GM23338 (cell line): ENCODE measurements around the gene APOBEC4. TPM values are rescaled to one million over a fixed set of nuclear protein-coding genes. Genes with fewer than 3 reads are reported as not detected.

ENCODE experiments used
- ATAC-seq: fragments of 200-7000 bp; cut with Tn5 transposase; 3 replicates; pipeline ENCODE4 v1.9.1; 2020
- DNase-seq: peaks from one replicate; pipeline ENCODE4 v3.0.0-alpha.2; 2015; ENCODE audit warnings: low spot score
- H2AFZ ChIP-seq: fragments of 200-600 bp; sonication (generic); 2 replicates; pipeline ENCODE4 v1.8.0; 2016; ENCODE audit warnings: antibody characterized with exemption, mild to moderate bottlenecking, moderate library complexity
- H3F3A ChIP-seq: fragments of 200-600 bp; sonication (generic); replicated peaks from 2 replicates; pipeline ENCODE4 v1.8.0; 2017; ENCODE audit warnings: antibody characterized with exemption, mixed run types, low read depth
- H3K27ac ChIP-seq: fragments of 200-600 bp; sonication (generic); 2 replicates; pipeline ENCODE4 v1.6.1; 2016; ENCODE audit warnings: low read depth
- H3K27me3 ChIP-seq: fragments of 200-600 bp; sonication (generic); 2 replicates; pipeline ENCODE4 v1.8.0; 2016; ENCODE audit warnings: mild to moderate bottlenecking, mixed run types, moderate library complexity; ENCODE audit not compliant: insufficient read depth
- H3K36me3 ChIP-seq: fragments of 200-600 bp; sonication (generic); 2 replicates; pipeline ENCODE4 v1.8.0; 2016; ENCODE audit warnings: mild to moderate bottlenecking; ENCODE audit not compliant: insufficient read depth
- H3K4me1 ChIP-seq: fragments of 200-600 bp; sonication (generic); 2 replicates; pipeline ENCODE4 v1.8.0; 2016; ENCODE audit warnings: mild to moderate bottlenecking, moderate library complexity; ENCODE audit not compliant: insufficient read depth
- H3K4me2 ChIP-seq: fragments of 200-600 bp; sonication (generic); 2 replicates; pipeline ENCODE4 v1.7.1; 2017; ENCODE audit warnings: mixed run types
- H3K4me3 ChIP-seq: fragments of 200-600 bp; sonication (generic); 2 replicates; pipeline ENCODE4 v1.6.1; 2016; ENCODE audit warnings: mixed run types
- H3K79me2 ChIP-seq: fragments of 200-600 bp; sonication (generic); replicated peaks from 2 replicates; pipeline ENCODE4 v1.8.0; 2017; ENCODE audit warnings: mild to moderate bottlenecking; ENCODE audit not compliant: insufficient read depth
- H3K9me2 ChIP-seq: fragments of 200-600 bp; sonication (generic); 2 replicates; pipeline ENCODE4 v1.8.0; 2017; ENCODE audit not compliant: insufficient read depth
- H4K20me1 ChIP-seq: fragments of 200-600 bp; sonication (generic); replicated peaks from 2 replicates; pipeline ENCODE4 v1.8.0; 2017; ENCODE audit warnings: mild to moderate bottlenecking; ENCODE audit not compliant: insufficient read depth
- H3K27ac Mint-ChIP-seq: 2 replicates; pipeline ENCODE4 v1.8.0; 2020; ENCODE audit warnings: inconsistent platforms, mild to moderate bottlenecking, moderate library complexity, mixed read lengths
- H3K27me3 Mint-ChIP-seq: 3 replicates; pipeline ENCODE4 v1.8.0; 2022; ENCODE audit warnings: low read depth, mild to moderate bottlenecking, moderate library complexity, mixed read lengths, inconsistent platforms; ENCODE audit not compliant: insufficient read depth, poor library complexity
- H3K36me3 Mint-ChIP-seq: 3 replicates; pipeline ENCODE4 v1.8.0; 2021; ENCODE audit warnings: low read depth, mild to moderate bottlenecking, inconsistent platforms, moderate library complexity, mixed read lengths
- H3K4me1 Mint-ChIP-seq: 3 replicates; pipeline ENCODE4 v1.8.0; 2020; ENCODE audit warnings: mild to moderate bottlenecking, inconsistent platforms, mixed read lengths
- H3K4me3 Mint-ChIP-seq: 3 replicates; pipeline ENCODE4 v1.8.0; 2021; ENCODE audit warnings: moderate library complexity, mild to moderate bottlenecking, inconsistent platforms, mixed read lengths
- H3K9me3 Mint-ChIP-seq: 3 replicates; pipeline ENCODE4 v1.8.0; 2020; ENCODE audit warnings: moderate library complexity, mild to moderate bottlenecking, inconsistent platforms, mixed read lengths
- CREB1 ChIP-seq: fragments of 250-450 bp; sonication (Bioruptor Pico); IDR thresholded peaks from 2 replicates; pipeline ENCODE4 v1.5.0; 2020; ENCODE audit warnings: low read depth, mild to moderate bottlenecking, moderate library complexity
- EZH2 ChIP-seq: fragments of 200-600 bp; sonication (generic); IDR thresholded peaks from one replicate; pipeline ENCODE4 v1.8.0; 2017; ENCODE audit warnings: antibody characterized with exemption, mild to moderate bottlenecking, low read depth; ENCODE audit not compliant: unreplicated experiment
- EZH2phosphoT487 ChIP-seq: fragments of 200-600 bp; sonication (generic); IDR thresholded peaks from one replicate; pipeline ENCODE4 v1.8.1; 2018; ENCODE audit warnings: antibody characterized with exemption; ENCODE audit not compliant: unreplicated experiment
- NANOG ChIP-seq: IDR thresholded peaks from 2 replicates; pipeline ENCODE4 v1.6.1; 2016; ENCODE audit warnings: antibody characterized with exemption, borderline replicate concordance
- STAT1 ChIP-seq: IDR thresholded peaks from one replicate; pipeline ENCODE4 v1.6.1; 2016; ENCODE audit warnings: antibody characterized with exemption; ENCODE audit not compliant: unreplicated experiment
- ZNF114 ChIP-seq: fragments of 250-450 bp; sonication (Bioruptor Pico); IDR thresholded peaks from 2 replicates; pipeline ENCODE4 v1.5.0; 2020; ENCODE audit warnings: mild to moderate bottlenecking, moderate library complexity
- ZNF331 ChIP-seq: fragments of 250-450 bp; sonication (Bioruptor Pico); IDR thresholded peaks from 2 replicates; pipeline ENCODE4 v1.5.0; 2020; ENCODE audit warnings: low read depth, mild to moderate bottlenecking, moderate library complexity
- polyA plus RNA-seq: library from polyadenylated mRNA; unstranded; fragments of >200 nt; fragmentation: Nextera tagmentation; extraction: Ambion mirVana; gene quantifications from 2 replicates; pipeline ENCODE4 v1.2.1, GENCODE V29; 2016
- total RNA-seq: library from RNA; depleted of rRNA; stranded (reverse); fragments of >200 nt; shearing (Covaris generic); gene quantifications from 2 replicates; pipeline ENCODE4 v1.2.3, GENCODE V29; 2014
- TF ChIP-seq, protein P1 (sequence below): fragments of 250-450 bp; sonication (Bioruptor Pico); IDR thresholded peaks from 2 replicates; pipeline ENCODE4 v1.5.0; 2020; ENCODE audit warnings: mild to moderate bottlenecking, moderate library complexity
- TF ChIP-seq, protein P2 (sequence below), 2 experiments: fragments of 200-600 bp in 1 of 2; sonication (generic) in 1 of 2; conservative IDR thresholded peaks; 2 replicates each; pipeline versions ENCODE4 v1.5.1 to v1.6.1; 2016 to 2017; ENCODE audit warnings: antibody characterized with exemption in 2 of 2, low read depth in 2 of 2, mild to moderate bottlenecking in 2 of 2, moderate library complexity in 1 of 2
- TF ChIP-seq, protein P3 (sequence below): IDR thresholded peaks from 2 replicates; pipeline ENCODE4 v1.6.1; 2016; ENCODE audit warnings: antibody characterized with exemption
- TF ChIP-seq, protein P4 (sequence below): IDR thresholded peaks from one replicate; pipeline ENCODE4 v1.6.1; 2018; ENCODE audit warnings: antibody characterized with exemption; ENCODE audit not compliant: unreplicated experiment

The APOBEC4 gene
- total and polyA plus RNA-seq, 2 experiments from 2014 or later = 0.10 TPM; not detected in 1

DNA sequence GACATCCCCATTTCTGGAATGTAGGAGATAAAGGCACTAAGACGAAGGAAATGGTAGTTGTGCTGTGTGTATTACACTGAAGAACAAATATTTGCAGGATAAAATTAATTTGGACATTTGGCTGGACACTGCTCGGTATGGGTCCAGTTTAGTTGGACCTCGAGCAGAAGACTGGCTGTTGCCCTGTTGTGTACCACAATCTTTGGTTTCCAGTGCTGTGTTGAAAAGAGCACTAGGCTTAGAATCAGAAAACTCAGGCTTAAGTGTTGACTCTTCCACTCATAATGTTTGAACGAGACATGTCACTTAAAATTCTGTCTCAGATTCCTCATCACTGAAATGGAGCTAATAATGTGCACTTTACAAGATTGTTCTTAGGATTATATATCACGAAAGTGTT is 16.3 kb downstream of the APOBEC4 start:
- Histone ChIP-seq H4K20me1 (no peaks in the 10 kb centered on the region), H3K27ac (no peak overlapping the region), H3K27me3 (peaks cover 9% of the 10 kb centered on the region; the same call in 1 of the 2 replicates), H3K4me3 (peak overlapping the region; percentile 71), H3K9me2 (no peaks in the 10 kb centered on the region), H2AFZ (no peak overlapping the region), H3K36me3 (no peaks in the 10 kb centered on the region), H3K4me2 (peak overlapping the region; percentile 83), H3K79me2 (peaks cover 26% of the 10 kb centered on the region), H3K4me1 (peaks cover 18% of the 10 kb centered on the region), H3F3A (no peaks in the 10 kb centered on the region)
- H3K4me1 Mint-ChIP-seq = peaks cover 27% of the 10 kb centered on the region; the same call in 2 of the 3 replicates
- H3K27me3 Mint-ChIP-seq = peaks cover 9% of the 10 kb centered on the region
- H3K27ac Mint-ChIP-seq = no peak overlapping the region
- ATAC-seq = no peak
- peak overlapping the region; percentile 98 for H3K4me3 Mint-ChIP-seq
- TF ChIP-seq NANOG = no peak
- no peak for TF ChIP-seq EZH2phosphoT487
- TF ChIP-seq, protein P1, sequence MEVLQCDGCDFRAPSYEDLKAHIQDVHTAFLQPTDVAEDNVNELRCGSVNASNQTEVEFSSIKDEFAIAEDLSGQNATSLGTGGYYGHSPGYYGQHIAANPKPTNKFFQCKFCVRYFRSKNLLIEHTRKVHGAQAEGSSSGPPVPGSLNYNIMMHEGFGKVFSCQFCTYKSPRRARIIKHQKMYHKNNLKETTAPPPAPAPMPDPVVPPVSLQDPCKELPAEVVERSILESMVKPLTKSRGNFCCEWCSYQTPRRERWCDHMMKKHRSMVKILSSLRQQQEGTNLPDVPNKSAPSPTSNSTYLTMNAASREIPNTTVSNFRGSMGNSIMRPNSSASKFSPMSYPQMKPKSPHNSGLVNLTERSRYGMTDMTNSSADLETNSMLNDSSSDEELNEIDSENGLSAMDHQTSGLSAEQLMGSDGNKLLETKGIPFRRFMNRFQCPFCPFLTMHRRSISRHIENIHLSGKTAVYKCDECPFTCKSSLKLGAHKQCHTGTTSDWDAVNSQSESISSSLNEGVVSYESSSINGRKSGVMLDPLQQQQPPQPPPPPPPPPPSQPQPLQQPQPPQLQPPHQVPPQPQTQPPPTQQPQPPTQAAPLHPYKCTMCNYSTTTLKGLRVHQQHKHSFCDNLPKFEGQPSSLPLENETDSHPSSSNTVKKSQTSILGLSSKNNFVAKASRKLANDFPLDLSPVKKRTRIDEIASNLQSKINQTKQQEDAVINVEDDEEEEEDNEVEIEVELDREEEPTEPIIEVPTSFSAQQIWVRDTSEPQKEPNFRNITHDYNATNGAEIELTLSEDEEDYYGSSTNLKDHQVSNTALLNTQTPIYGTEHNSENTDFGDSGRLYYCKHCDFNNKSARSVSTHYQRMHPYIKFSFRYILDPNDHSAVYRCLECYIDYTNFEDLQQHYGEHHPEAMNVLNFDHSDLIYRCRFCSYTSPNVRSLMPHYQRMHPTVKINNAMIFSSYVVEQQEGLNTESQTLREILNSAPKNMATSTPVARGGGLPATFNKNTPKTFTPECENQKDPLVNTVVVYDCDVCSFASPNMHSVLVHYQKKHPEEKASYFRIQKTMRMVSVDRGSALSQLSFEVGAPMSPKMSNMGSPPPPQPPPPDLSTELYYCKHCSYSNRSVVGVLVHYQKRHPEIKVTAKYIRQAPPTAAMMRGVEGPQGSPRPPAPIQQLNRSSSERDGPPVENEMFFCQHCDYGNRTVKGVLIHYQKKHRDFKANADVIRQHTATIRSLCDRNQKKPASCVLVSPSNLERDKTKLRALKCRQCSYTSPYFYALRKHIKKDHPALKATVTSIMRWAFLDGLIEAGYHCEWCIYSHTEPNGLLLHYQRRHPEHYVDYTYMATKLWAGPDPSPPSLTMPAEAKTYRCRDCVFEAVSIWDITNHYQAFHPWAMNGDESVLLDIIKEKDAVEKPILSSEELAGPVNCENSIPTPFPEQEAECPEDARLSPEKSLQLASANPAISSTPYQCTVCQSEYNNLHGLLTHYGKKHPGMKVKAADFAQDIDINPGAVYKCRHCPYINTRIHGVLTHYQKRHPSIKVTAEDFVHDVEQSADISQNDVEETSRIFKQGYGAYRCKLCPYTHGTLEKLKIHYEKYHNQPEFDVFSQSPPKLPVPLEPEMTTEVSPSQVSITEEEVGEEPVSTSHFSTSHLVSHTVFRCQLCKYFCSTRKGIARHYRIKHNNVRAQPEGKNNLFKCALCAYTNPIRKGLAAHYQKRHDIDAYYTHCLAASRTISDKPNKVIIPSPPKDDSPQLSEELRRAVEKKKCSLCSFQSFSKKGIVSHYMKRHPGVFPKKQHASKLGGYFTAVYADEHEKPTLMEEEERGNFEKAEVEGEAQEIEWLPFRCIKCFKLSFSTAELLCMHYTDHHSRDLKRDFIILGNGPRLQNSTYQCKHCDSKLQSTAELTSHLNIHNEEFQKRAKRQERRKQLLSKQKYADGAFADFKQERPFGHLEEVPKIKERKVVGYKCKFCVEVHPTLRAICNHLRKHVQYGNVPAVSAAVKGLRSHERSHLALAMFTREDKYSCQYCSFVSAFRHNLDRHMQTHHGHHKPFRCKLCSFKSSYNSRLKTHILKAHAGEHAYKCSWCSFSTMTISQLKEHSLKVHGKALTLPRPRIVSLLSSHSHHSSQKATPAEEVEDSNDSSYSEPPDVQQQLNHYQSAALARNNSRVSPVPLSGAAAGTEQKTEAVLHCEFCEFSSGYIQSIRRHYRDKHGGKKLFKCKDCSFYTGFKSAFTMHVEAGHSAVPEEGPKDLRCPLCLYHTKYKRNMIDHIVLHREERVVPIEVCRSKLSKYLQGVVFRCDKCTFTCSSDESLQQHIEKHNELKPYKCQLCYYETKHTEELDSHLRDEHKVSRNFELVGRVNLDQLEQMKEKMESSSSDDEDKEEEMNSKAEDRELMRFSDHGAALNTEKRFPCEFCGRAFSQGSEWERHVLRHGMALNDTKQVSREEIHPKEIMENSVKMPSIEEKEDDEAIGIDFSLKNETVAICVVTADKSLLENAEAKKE = no peak
- no peak for TF ChIP-seq CREB1 (CRISPR knock-in tag)
- TF ChIP-seq, protein P2, sequence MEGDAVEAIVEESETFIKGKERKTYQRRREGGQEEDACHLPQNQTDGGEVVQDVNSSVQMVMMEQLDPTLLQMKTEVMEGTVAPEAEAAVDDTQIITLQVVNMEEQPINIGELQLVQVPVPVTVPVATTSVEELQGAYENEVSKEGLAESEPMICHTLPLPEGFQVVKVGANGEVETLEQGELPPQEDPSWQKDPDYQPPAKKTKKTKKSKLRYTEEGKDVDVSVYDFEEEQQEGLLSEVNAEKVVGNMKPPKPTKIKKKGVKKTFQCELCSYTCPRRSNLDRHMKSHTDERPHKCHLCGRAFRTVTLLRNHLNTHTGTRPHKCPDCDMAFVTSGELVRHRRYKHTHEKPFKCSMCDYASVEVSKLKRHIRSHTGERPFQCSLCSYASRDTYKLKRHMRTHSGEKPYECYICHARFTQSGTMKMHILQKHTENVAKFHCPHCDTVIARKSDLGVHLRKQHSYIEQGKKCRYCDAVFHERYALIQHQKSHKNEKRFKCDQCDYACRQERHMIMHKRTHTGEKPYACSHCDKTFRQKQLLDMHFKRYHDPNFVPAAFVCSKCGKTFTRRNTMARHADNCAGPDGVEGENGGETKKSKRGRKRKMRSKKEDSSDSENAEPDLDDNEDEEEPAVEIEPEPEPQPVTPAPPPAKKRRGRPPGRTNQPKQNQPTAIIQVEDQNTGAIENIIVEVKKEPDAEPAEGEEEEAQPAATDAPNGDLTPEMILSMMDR (conservative IDR thresholded peaks at IDR 0.05; ENCODE audit: low read depth in 2 of 2) = no peak
- TF ChIP-seq STAT1 = no peak
- TF ChIP-seq EZH2 = no peak
- no peak for TF ChIP-seq ZNF331 (CRISPR knock-in tag)
- TF ChIP-seq, protein P3, sequence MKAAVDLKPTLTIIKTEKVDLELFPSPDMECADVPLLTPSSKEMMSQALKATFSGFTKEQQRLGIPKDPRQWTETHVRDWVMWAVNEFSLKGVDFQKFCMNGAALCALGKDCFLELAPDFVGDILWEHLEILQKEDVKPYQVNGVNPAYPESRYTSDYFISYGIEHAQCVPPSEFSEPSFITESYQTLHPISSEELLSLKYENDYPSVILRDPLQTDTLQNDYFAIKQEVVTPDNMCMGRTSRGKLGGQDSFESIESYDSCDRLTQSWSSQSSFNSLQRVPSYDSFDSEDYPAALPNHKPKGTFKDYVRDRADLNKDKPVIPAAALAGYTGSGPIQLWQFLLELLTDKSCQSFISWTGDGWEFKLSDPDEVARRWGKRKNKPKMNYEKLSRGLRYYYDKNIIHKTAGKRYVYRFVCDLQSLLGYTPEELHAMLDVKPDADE = no peak
- TF ChIP-seq, protein P4, sequence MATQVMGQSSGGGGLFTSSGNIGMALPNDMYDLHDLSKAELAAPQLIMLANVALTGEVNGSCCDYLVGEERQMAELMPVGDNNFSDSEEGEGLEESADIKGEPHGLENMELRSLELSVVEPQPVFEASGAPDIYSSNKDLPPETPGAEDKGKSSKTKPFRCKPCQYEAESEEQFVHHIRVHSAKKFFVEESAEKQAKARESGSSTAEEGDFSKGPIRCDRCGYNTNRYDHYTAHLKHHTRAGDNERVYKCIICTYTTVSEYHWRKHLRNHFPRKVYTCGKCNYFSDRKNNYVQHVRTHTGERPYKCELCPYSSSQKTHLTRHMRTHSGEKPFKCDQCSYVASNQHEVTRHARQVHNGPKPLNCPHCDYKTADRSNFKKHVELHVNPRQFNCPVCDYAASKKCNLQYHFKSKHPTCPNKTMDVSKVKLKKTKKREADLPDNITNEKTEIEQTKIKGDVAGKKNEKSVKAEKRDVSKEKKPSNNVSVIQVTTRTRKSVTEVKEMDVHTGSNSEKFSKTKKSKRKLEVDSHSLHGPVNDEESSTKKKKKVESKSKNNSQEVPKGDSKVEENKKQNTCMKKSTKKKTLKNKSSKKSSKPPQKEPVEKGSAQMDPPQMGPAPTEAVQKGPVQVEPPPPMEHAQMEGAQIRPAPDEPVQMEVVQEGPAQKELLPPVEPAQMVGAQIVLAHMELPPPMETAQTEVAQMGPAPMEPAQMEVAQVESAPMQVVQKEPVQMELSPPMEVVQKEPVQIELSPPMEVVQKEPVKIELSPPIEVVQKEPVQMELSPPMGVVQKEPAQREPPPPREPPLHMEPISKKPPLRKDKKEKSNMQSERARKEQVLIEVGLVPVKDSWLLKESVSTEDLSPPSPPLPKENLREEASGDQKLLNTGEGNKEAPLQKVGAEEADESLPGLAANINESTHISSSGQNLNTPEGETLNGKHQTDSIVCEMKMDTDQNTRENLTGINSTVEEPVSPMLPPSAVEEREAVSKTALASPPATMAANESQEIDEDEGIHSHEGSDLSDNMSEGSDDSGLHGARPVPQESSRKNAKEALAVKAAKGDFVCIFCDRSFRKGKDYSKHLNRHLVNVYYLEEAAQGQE = no peak
- no peak for TF ChIP-seq ZNF114 (CRISPR knock-in tag)
- H3K36me3 Mint-ChIP-seq = no peaks in the 10 kb centered on the region
- no peak for DNase-seq
- no peaks in the 10 kb centered on the region for H3K9me3 Mint-ChIP-seq
